SKM-1 (cell line): ENCODE data around the gene PCDH15.
"Not testable (repeated sequence)": the region's sequence is repeated elsewhere in the genome, so short reads cannot be mapped to it uniquely, and the experiment has no call there.

Source experiments
- DNase-seq: peaks from one replicate; lab custom pipeline; 2025; ENCODE audit not compliant: unreplicated experiment; lab: John Stamatoyannopoulos, UW

The PCDH15 gene

DNA sequence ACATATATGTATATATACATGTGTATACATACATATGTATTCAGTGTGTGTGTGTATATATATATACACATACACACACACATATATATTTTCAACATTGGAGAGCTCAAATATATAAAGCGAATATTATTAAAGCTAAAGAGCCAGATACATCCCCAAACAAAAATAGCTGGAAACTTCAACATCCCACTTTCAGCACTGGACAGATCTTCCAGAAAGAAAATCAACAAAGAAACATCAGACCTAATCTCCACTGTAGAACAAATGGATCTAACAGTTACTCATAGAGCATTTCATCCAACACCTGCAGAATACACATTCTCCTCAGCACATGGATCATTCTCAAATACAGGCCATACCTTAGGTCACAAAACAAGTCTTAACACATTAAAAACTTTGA, 799.0 kb downstream of the PCDH15 start:
- DNase-seq: no peak

DNA sequence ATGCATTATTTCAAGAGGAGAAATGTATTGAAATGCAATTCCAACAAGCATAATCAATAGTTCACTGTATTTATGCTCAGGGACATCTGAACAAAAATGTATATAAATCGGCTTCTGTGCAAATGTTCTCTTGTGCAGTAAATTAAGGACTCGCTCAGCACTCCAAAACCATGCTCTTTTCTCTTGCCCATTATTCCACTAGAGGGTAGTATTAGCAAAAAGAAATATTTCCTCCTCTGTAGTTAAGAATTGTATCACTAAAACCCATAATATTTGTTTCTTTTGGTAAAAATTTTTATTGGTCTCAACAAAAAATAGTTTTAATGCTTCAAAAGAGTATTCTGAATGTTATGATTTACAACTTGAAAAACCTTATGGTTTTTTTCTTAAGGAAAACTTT, 803.1 kb downstream of the PCDH15 start:
- peak; percentile 5 for DNase-seq

DNA sequence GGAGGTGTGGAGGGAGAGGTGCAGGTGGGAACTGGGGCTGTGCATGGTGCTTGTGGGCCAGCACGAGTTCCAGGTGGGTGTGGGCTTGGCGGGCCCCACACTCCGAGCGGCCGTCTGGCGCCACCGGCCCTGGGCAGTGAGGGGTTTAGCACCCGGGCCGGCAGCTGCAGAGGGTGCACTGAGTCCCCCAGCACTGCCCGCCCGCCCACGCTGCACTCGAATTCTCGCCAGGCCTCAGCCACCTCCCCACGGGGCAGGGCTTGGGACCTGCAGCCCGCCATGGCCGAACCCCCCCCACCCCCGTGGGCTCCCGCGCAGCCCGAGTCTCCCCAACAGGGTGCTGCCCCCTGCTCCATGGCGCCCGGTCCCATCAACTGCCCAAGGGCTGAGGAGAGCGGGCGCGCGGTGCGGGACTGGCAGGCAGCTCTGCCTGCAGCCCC, 810.2 kb downstream of the PCDH15 start:
- no peak for DNase-seq

DNA sequence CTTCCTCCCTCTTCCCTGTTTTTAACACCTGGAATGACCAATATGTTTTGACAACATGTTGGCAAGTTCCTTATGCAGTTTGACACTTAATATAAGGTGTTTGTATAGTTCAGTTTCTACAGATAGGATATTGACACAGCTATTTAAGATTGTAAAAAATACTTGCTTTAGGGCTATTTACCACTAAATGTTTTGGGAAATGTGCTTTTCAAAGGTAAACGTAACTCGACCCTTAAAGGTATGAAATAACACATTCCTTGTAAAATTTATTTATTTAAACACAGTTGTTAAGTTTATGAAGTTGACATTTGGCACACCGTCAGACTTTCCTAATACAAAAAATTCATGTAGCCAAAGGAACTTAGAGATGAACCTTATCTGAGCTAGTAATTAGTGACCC, 817.6 kb downstream of the PCDH15 start:
- DNase-seq: no peak

DNA sequence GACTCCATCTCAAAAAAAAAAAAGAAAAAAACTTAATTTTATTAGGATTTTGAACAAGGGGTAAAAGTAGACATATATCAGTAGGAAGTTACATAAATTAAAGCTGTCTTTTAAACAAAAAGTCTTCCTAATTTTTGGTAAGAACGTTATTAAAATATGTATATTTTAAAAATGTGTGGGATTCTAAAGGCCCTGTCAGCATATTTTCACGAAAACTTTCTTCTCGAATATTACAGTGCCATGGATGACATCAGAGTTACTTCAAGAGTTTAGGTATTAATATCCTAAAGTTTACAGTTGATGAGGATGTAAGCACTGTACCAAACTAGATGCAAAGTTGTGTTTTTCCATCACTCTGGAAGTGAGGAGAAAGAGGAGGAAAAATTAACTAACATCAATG, 820.8 kb downstream of the PCDH15 start:
- no peak for DNase-seq

DNA sequence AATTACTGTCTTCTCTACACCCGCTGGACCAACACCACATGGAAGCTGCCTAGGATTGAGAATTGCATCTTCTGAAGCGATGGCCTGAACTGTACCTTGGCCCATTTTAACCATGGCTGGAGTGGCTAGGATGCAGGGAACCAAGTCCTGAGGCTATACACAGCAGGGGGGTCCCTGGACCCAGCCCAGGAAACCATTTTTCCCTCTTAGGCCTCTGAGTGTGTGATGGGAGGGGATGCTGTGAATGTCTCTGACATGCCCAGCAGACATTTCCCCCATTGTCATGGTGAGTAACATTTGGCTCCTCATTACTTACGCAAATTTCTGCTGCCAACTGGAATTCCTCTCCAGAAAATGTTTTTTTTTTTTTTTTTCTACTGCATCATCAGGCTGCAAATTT, 822.7 kb downstream of the PCDH15 start:
- no peak for DNase-seq

DNA sequence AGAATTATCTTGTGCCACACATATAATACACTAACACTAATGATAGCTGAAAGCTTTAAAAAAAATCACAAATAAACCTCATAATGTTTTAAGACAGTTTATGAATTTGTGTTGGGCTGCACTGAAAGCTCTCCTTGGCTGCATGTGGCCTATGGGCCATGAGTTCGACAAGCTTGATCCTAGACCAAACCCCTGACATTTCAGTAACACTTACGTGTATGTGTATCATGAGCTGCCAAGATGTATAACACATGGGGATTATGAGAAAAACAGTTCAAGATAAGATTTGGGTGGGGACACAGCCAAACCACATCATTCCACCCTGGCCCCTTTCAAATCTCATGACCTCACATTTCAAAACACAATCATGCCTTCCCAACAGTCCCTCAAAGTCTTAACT, 823.8 kb downstream of the PCDH15 start:
- no peak for DNase-seq

DNA sequence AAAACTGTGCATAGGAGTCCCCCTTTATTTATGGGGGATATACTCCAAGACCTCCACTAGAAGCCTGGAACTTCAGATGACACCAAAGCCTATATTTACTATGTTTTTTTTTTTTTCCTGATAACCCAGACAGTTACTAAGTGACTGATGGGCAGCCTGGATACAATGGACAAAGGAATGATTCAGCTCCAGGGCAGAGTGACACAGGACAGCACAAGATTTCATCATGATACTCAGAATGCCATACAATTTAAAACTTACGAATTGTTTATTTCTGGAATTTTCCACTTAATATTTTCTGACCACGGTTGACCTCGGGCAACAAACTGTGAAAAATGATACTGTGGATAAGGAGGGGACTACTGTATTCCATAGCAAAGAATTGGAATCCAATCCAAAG, 843.6 kb downstream of the PCDH15 start:
- DNase-seq: no peak

DNA sequence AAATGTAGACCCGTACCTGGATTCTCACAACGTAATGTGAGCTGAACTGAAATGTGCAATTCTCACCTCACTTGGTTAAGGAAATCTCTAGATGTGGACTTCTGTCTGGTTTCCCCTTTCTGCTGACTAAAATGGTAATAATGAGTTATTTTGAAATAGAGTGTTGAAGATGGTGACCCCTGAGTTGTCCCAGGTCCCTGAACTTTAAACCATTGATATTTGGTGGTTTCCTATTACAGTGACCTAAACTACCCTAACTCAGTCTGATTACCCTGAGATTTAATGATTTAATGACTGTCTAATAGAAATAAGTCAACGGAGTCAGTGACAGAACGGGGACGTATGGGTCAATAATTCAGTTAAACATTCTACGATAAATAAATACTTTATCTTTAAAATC, 845.9 kb downstream of the PCDH15 start:
- no peak for DNase-seq

DNA sequence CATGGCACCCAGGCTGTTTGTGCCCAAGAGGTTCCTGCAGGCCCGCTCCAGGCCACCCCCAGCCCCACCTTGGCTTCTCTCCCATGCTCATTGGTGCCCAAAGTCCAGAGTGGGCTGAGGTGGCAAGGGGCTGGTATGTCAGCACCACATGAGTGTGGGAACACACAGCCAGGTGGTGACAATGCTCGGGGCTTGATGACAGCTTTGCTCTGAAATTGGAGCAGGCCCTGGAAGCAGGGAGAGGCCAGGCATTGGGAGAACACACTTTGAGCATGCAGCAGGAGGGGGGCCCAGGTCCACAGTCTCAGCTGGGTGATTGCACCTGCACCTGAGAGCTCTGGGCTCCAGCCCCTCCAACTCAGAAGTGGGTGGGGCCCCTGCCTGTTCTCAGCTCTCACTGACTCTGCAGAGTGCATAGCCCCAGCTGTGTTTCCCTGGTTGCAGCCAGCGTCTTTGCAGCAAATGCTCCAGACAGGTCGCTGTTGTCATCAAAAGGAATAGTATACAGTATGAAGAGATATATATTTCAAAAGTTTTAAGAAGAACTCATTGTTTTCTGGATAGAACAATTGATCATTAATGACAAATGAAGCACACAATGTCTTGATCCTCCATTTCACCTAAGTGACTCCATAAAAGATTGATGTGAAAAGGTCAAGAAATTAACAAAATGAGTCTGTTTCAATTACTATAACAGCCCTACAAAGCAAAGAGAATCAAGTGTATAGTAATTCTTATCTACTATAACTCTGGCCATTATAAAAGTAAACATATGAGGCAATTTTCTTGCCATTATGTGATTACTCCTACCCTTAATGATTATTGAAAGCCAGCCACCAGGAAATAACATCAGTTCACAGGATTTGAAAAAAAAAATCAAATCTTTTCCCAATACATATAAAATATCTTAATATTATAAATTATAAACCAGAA, 848.1 kb downstream of the PCDH15 start:
- DNase-seq: no peak

DNA sequence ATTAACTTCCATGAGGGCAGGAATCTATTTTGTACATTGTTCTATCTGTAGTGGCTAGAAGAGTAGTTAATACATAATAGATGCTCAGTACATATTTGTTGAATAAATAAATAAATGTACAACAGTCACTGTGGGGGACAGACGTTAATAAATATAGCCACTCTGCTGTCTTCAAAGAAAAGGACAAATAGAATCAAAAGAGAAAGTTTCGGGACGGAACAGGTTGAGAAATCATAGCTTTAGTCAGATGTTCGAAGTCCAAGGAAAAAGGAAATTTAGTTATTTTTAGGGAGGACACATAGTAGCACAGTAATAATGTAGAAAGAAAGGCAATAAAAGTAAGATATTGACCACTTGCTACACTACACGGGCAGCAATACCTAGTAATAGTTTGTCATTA, 861.4 kb downstream of the PCDH15 start:
- DNase-seq: no peak

DNA sequence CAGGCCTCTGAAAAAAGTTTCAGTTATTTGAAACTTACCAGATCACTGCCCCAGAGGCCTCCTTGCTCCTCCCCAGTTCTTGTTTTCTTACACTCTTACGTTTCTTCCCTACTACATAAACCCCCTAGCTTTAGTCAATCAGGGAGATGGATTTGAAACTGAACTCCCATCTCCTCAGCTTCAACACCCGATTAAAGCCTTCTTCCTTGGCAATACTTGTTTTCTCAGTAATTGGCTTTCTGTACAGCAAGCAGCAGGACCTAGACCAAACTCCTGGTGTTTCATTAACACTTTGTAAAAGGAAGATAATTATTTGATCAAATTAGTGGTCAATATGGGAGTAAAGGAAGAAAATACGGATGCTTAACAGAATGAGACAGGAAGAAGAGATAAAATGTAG, 870.4 kb downstream of the PCDH15 start:
- no peak for DNase-seq

DNA sequence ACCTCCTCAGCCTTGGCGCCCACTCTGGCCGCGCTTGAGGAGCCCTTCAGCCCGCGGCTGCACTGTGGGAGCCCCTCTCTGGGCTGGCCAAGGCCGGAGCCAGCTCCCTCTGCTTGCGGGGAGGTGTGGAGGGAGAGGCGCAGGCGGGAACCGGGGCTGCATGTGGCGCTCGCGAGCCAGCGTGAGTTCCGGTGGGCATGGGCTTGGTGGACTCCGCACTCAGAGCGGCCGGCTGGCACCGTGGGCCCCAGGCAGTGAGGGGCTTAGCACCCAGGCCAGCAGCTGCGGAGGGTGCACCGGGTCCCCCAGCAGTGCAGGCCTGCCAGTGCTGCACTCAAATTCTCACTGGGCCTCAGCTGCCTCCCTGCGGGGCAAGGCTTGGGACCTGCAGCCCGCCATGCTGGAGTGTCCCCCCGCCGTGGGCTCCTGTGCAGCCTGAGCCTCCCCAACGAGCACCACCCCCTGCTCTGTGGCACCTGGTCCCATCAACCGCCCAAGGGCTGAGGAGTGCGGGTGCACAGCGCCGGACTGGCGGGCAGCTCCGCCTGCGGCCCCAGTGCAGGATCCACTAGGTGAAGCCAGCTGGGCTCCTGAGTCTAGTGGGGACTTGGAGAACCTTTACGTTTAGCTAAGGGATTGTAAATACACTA, 876.9 kb downstream of the PCDH15 start:
- not testable (repeated sequence) for DNase-seq

DNA sequence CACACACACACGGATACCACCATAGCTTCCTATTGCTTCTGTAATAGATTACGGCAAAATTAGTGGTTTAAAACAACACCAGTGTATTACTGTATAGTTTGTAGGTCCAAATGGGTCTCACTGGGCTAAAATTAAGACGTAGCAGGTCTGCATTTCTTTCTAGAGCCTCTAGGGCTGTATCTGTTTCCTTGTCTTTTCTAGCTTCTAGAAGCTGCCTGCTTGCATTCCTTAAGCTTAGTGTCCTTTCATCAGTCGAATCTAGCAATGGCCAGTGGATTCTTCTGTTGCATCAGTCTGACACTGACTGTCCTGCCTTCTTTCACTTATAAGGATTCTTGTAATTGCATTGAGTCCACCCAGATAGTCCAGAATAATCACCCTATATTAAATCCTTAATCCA, 882.3 kb downstream of the PCDH15 start:
- DNase-seq: no peak

DNA sequence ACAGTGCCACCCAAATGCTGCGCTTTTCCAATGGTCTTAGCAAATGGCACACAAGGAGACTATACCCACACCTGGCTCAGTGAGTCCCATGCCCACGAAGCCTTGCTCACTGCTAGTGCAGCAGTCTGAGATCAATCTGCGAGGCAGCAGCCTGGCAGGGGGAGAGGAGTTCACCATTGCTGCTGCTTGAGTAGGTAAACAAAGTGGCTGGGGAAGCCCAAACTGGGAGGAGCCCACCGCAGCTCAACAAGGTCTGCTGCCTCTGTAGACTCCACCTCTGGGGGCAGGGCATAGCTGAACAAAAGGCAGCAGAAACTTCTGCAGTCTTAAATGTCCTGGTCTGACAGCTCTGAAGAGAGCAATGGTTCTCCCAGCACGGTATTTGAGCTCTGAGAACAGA, 891.2 kb downstream of the PCDH15 start:
- DNase-seq: no peak

DNA sequence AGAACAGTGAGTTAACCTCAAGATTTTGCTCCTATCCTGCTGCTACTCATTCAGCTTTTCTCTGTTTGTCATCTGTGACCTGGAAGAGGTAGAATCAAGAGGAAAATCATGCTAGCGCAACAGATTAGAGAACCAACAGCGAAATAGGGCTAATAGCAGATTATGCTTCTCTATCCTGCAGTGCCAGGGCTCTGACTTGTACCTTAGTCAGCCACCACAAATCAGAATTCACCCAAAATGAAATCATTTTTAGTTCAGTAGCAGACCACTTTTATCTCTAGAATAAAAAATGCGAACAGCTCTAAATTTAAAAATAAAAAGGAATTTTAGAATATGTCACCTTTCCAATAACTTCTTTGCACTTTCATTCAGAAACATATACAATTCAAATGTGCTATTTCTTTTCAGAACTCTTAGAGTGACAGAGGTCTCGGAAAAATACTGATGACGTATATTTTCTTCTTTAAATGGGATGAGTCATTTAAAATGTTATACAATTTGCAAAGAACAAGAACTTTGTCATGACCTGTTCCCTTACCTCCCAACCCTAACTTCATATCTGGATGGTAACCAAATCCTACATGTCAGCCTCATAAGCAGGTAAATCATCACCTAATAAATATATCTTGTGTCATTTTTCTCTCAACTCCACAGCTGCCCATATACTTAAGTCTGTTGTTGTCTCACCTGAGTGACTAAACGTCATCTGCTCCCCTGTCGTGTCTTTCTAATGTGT, 896.4 kb downstream of the PCDH15 start:
- no peak for DNase-seq

DNA sequence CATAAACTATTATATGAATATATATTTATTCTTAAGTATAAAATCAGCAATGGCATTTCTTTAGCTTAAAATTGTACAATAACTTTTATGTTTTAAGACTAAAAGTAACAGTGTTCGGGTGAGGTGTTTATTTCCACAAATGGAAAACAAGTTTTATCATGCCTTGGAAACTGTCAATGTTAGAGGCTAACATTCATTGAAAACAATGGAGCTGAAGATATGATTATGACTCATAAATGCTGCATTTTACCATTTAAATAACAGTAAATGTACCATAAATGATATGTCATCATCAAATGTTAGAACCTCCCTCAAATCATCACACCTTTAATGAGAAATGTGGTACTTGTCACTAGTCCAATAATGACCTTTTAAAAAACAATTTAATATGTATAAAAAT, 897.3 kb downstream of the PCDH15 start:
- no peak for DNase-seq

DNA sequence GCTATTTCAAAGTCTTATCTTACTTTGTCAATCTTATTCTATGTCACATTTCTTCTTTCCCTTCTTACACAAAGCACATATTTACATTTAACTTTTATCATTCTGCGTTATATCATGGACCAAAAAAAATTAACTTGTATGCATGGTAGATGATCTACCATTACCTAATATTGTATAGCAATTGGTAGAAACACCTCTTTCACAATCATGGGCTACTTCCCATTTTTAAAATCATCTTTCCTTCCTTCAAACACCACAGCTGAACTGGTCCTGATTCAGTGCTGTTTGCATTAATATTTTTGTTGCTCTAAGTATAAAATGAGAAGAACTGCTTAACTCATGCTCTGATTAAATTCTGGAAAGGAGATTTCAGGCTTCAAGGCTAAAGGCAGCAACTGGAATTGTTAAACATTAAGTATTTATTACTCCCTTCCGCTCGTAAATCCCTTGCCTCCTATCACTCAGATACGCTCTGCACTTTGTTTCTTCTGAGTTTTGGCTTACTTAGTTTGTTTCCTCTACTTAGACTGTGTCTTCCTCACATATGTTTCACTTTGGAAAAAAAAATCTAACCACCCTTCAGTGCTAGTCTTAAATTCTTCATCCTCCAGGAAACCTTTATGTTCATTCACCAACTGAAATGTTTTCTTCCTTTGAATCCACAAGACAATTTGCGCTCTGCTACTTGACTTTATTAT, 901.4 kb downstream of the PCDH15 start:
- DNase-seq: peak; percentile 13

DNA sequence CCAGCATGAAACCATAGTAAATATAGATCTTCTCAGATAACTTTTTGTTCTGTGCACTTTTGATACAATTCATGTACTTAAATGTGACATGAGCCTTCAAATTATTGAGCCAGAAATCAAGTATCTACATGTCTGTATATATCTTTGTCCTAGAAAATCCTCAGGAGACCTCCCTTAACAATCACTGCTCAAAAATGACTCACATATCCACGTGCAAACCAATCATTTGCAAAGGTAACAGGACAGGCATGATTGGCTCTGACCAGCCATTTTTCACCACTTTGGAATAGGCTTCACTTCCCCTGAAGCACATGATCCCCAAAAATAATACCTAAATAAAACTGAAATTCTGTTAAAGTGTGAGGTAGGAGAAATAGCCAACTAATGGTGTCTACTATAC, 902.5 kb downstream of the PCDH15 start:
- DNase-seq: no peak

DNA sequence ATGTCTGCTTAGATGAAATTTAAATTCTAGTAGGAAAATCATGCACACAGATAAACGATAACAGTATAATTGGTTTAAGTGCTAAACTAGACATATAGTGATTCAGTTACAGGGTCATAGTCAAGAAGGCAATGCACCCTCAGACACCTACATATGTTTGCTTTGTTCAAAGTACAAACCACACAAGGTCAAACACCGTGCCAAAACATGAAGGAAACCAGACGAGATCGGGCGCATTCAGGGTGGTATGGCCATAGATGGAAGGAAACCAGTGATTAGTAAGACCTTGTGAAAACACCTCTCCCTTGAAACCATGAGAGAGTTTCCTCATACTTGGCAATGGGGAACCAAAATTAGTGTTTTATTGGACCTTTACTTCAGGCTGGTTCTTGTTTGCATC, 906.9 kb downstream of the PCDH15 start:
- DNase-seq: no peak

DNA sequence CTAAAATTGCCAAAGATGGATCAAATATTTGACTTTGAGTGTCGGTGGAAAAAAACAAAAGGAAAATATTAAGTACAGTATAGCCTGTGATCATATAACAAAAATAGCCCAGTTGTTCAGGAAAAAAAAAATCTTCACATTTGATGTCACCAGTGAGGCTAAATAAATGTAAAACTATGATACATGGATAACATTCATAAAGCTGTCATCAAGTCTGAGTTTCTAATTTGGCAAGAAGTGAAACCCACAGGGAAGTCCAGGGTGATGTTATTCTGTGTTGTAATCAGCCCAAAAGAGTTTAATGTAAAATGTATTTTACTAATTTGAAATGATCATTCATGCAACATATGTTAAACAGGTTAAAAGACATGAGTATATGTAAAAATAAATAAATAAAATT, 908.0 kb downstream of the PCDH15 start:
- no peak for DNase-seq
